Measurements from ENCODE around the gene GZF1.
A peak's percentile ranks its signal among the peaks of the same experiment; 100 is the strongest.

The GZF1 gene

GRCh38 chr20:23369072-23369823, 7.3 kb downstream of the GZF1 start:
- DNase-seq (ENCODE audit: low spot score): no peak

- no peak for DNase-seq (ENCODE audit: low spot score)
Observed at GRCh38 chr20:23370274-23370673, 8.3 kb downstream of the GZF1 start.

- DNase-seq (ENCODE audit: low spot score): no peak
Observed at GRCh38 chr20:23370873-23371272, 8.9 kb downstream of the GZF1 start.

- no peak for DNase-seq (ENCODE audit: low spot score)
Observed at GRCh38 chr20:23371496-23371895, 9.5 kb downstream of the GZF1 start.

- no peak for DNase-seq (ENCODE audit: low spot score)
Observed at GRCh38 chr20:23374441-23374840, 12.5 kb downstream of the GZF1 start.

- no peak for DNase-seq (ENCODE audit: low spot score)
Observed at GRCh38 chr20:23375827-23376226, 13.8 kb downstream of the GZF1 start.

- no peak for DNase-seq (ENCODE audit: low spot score)
Observed at GRCh38 chr20:23379772-23380171, 17.8 kb downstream of the GZF1 start.

- no peak for DNase-seq (ENCODE audit: low spot score)
Observed at GRCh38 chr20:23381876-23382275, 19.9 kb downstream of the GZF1 start.

- DNase-seq (ENCODE audit: low spot score): no peak
Observed at GRCh38 chr20:23386304-23387117, 24.5 kb downstream of the GZF1 start.

GRCh38 chr20:23387118-23387443, 25.1 kb downstream of the GZF1 start:
- DNase-seq (ENCODE audit: low spot score): no peak

- DNase-seq (ENCODE audit: low spot score): no peak
Observed at GRCh38 chr20:23390091-23390774, 28.3 kb downstream of the GZF1 start.

- DNase-seq (ENCODE audit: low spot score): no peak
Observed at GRCh38 chr20:23391707-23392310, 29.8 kb downstream of the GZF1 start.

- no peak for DNase-seq (ENCODE audit: low spot score)
Observed at GRCh38 chr20:23393996-23394775, 32.2 kb downstream of the GZF1 start.

- DNase-seq (ENCODE audit: low spot score): no peak
Observed at GRCh38 chr20:23396950-23397627, 35.1 kb downstream of the GZF1 start.

GRCh38 chr20:23397961-23398360, 36.0 kb downstream of the GZF1 start:
- peak; percentile 42 for DNase-seq (ENCODE audit: low spot score)

GRCh38 chr20:23399568-23400241, 37.7 kb downstream of the GZF1 start:
- peak; percentile 6 for DNase-seq (ENCODE audit: low spot score)

GRCh38 chr20:23401051-23401450, 39.1 kb downstream of the GZF1 start:
- no peak for DNase-seq (ENCODE audit: low spot score)

GRCh38 chr20:23403751-23404150, 41.8 kb downstream of the GZF1 start:
- no peak for DNase-seq (ENCODE audit: low spot score)

- DNase-seq (ENCODE audit: low spot score): peak; percentile 7
Observed at GRCh38 chr20:23404196-23404595, 42.2 kb downstream of the GZF1 start.

- DNase-seq (ENCODE audit: low spot score): no peak
Observed at GRCh38 chr20:23406880-23407279, 44.9 kb downstream of the GZF1 start.

Data from hepatic stellate cell (primary cell).